Measurements from ENCODE around the gene GRM4. TPM values are rescaled to one million over a fixed set of nuclear protein-coding genes. Genes with fewer than 3 reads are reported as not detected.

Gene GRM4
- total RNA-seq, 4 donors from 2014 or later: not detected

GRCh38 chr6:34155471-34156300 lies 9.8 kb upstream of the GRM4 start:
- TF ChIP-seq CTCF (IDR thresholded peaks at IDR 0.05; ENCODE audit: low read depth): no peak

- TF ChIP-seq CTCF (IDR thresholded peaks at IDR 0.05; ENCODE audit: low read depth): no peak
These were observed 9.0 kb upstream of the GRM4 start for GRCh38 chr6:34154668-34155447.

- no peak for TF ChIP-seq CTCF (IDR thresholded peaks at IDR 0.05; ENCODE audit: low read depth)
These were observed 7.1 kb upstream of the GRM4 start for GRCh38 chr6:34152806-34153520.

- no peak for TF ChIP-seq CTCF (IDR thresholded peaks at IDR 0.05; ENCODE audit: low read depth)
These were observed 6.2 kb upstream of the GRM4 start for GRCh38 chr6:34152042-34152524.

GRCh38 chr6:34151321-34152041 lies 5.6 kb upstream of the GRM4 start:
- no peak for TF ChIP-seq CTCF (IDR thresholded peaks at IDR 0.05; ENCODE audit: low read depth)

- TF ChIP-seq CTCF (IDR thresholded peaks at IDR 0.05; ENCODE audit: low read depth): no peak
These were observed 4.9 kb upstream of the GRM4 start for GRCh38 chr6:34150766-34151165.
